ENCODE results near the gene KLHL29.

- TF ChIP-seq EZH2 (IDR thresholded peaks at IDR 0.05; ENCODE audit: insufficient read depth, poor library complexity, severe bottlenecking) (no peak), EZH2phosphoT487 (IDR thresholded peaks at IDR 0.05; ENCODE audit: insufficient read depth, low read depth) (no peak)
Observed at GRCh38 chr2:23611839-23612238, 226.9 kb downstream of the KLHL29 start.

Measured in GM23248 (cell line).